ENCODE results near the gene ZNF263.

- TF ChIP-seq POLR2A (IDR thresholded peaks at IDR 0.05) (no peak), CTCF (IDR thresholded peaks at IDR 0.05) (no peak), POLR2AphosphoS5 (IDR thresholded peaks at IDR 0.05) (no peak), EP300 (IDR thresholded peaks at IDR 0.05) (no peak)
Observed at GRCh38 chr16:3321816-3322215, 38.5 kb downstream of the ZNF263 start.

All from gastroesophageal sphincter (tissue), 3 donors.